Naive B cell (primary cell): ENCODE measurements around the gene TEX28. TPM values are rescaled to one million over a fixed set of nuclear protein-coding genes. Genes with fewer than 3 reads are reported as not detected.
"Not testable (repeated sequence)": the region's sequence is repeated elsewhere in the genome, so short reads cannot be mapped to it uniquely, and the experiment has no call there.

Source experiments
- ATAC-seq, 2 donors: fragments of 150-1000 bp; cut with Tn5 transposase; 2 replicates each; pipeline ENCODE4 v1.10.0; 2021; ENCODE audit warnings: low read depth in 2 of 2, mild to moderate bottlenecking in 2 of 2, moderate library complexity in 2 of 2
- DNase-seq: peaks from one replicate; pipeline ENCODE4 v3.0.0; 2022
- H3K27ac Mint-ChIP-seq, 6 donors: one replicate each; pipeline ENCODE4 v1.8.0; 2020 to 2022; ENCODE audit warnings: mild to moderate bottlenecking in 6 of 6, mixed read lengths in 6 of 6, moderate library complexity in 5 of 6, inconsistent platforms in 2 of 6
- H3K27me3 Mint-ChIP-seq, 3 donors: one replicate each; pipeline ENCODE4 v1.8.0; 2021 to 2022; ENCODE audit warnings: mixed read lengths in 3 of 3, mild to moderate bottlenecking in 1 of 3
- H3K36me3 Mint-ChIP-seq, 2 donors: one replicate each; pipeline ENCODE4 v1.8.0; 2020 to 2022; ENCODE audit warnings: mixed read lengths in 2 of 2, inconsistent platforms in 1 of 2, mild to moderate bottlenecking in 1 of 2
- H3K4me1 Mint-ChIP-seq, 3 donors: one replicate each; pipeline ENCODE4 v1.8.0; 2020 to 2022; ENCODE audit warnings: mixed read lengths in 3 of 3, inconsistent platforms in 1 of 3, mild to moderate bottlenecking in 1 of 3, moderate library complexity in 1 of 3
- H3K4me3 Mint-ChIP-seq, 8 donors: one replicate each; pipeline ENCODE4 v1.8.0; 2020 to 2022; ENCODE audit warnings: mild to moderate bottlenecking in 8 of 8, mixed read lengths in 8 of 8, moderate library complexity in 8 of 8, inconsistent platforms in 2 of 8
- H3K9me3 Mint-ChIP-seq, 7 donors: one replicate each; pipeline ENCODE4 v1.8.0; 2020 to 2022; ENCODE audit warnings: mixed read lengths in 7 of 7, mild to moderate bottlenecking in 5 of 7, inconsistent platforms in 2 of 7, moderate library complexity in 1 of 7
- polyA plus RNA-seq, 6 donors: library from polyadenylated mRNA; unstranded; fragments of 300-500 nt; fragmentation: Illumina TruSeq; gene quantifications; one replicate each; pipeline ENCODE4 v1.2.3, GENCODE V29; 2021; ENCODE audit warnings: low read depth in 6 of 6

TEX28 gene
- polyA plus RNA-seq, 6 donors from 2014 or later = not detected

DNA sequence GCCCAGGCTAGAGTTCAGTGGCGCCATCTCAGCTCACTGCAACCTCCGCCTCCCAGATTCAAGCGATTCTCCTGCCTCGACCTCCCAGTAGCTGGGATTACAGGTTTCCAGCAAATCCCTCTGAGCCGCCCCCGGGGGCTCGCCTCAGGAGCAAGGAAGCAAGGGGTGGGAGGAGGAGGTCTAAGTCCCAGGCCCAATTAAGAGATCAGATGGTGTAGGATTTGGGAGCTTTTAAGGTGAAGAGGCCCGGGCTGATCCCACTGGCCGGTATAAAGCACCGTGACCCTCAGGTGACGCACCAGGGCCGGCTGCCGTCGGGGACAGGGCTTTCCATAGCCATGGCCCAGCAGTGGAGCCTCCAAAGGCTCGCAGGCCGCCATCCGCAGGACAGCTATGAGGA is 37.6 kb downstream of the TEX28 start, which contains the start of gene OPN1MW3:
Gene OPN1MW3 (plus strand): TSS at position 301 of the 400 bp plus-strand sequence. CDS start 38 bp downstream, at position 339.
- not testable (repeated sequence) for H3K36me3 Mint-ChIP-seq, H3K9me3 Mint-ChIP-seq, H3K4me3 Mint-ChIP-seq

DNA sequence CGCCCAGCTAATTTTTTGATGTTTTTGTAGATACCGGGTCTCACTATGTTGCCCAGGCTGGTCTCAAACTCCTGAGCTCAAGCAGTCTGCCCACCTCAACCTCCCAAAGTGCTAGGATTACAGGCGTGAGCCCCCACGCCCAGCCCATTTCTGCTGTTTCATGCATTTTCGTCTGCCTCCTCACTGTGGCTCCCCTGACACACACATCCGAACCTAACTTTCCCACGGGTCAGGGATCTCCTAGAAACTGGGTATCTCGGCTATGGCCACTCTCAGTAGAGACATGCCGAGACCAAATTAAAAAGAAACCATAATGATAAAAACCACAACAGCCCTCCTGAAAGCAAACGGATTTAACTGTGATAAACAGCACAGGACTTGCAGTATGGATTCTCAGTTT is 46.8 kb downstream of the TEX28 start:
- peak overlapping the region in 1 of 6 donors; percentile 19 for H3K27ac Mint-ChIP-seq

More for the DNA sequence above, 37.6 kb downstream of the TEX28 start, which contains the start of gene OPN1MW3:
- not testable (repeated sequence) for DNase-seq, H3K27ac Mint-ChIP-seq, H3K27me3 Mint-ChIP-seq, H3K4me1 Mint-ChIP-seq, ATAC-seq

DNA sequence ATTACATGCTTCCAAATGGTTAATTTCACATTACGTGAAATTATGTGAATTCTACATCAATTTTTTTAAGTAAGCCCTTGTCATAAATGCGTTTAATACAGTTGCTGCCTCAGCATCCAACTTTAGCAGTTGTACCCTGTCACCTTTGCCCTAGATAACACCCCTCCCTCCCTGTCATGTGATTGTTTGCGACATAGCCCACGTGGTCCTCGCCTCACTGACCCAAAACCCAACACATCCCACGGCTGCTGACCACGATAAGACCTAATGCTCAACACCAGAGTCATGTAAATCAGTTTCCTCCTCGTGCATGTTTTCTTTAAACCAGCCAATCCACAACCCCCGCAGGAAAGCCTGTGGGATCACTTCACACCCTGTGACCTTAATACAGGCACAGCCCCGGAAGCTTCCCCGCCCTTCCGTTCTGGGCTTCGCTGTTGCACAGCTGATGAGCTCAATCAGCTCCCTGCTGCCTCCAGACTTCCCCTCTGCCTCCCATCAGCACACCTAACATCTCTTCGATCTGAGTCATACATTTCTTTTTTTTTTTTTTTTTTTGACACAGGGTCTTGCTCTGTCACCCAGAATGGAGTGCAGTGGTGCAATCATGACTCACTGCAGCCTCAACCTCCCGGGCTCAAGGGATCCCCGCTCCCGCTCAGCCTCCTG is 47.4 kb downstream of the TEX28 start:
- H3K27me3 Mint-ChIP-seq, H3K4me3 Mint-ChIP-seq, H3K4me1 Mint-ChIP-seq, H3K36me3 Mint-ChIP-seq, H3K9me3 Mint-ChIP-seq: not testable (repeated sequence)
- ATAC-seq (peak; percentile 91 to 92), DNase-seq (peak; percentile 50)
- H3K27ac Mint-ChIP-seq = peak overlapping the region in 1 of 6 donors; percentile 19

More for the DNA sequence above, 46.8 kb downstream of the TEX28 start:
- not testable (repeated sequence) for H3K9me3 Mint-ChIP-seq, H3K36me3 Mint-ChIP-seq, H3K27me3 Mint-ChIP-seq, DNase-seq, H3K4me1 Mint-ChIP-seq, H3K4me3 Mint-ChIP-seq, ATAC-seq

GRCh38 chrX:154239982-154240503 is 54.9 kb downstream of the TEX28 start:
- not testable (repeated sequence) for H3K4me3 Mint-ChIP-seq, H3K4me1 Mint-ChIP-seq, ATAC-seq, DNase-seq, H3K9me3 Mint-ChIP-seq, H3K36me3 Mint-ChIP-seq, H3K27me3 Mint-ChIP-seq
- peak overlapping the region in 2 of 6 donors; percentile 71 to 82 for H3K27ac Mint-ChIP-seq

GRCh38 chrX:154238939-154239559 is 55.9 kb downstream of the TEX28 start:
- H3K27me3 Mint-ChIP-seq, H3K27ac Mint-ChIP-seq, H3K9me3 Mint-ChIP-seq, DNase-seq, ATAC-seq, H3K4me3 Mint-ChIP-seq, H3K4me1 Mint-ChIP-seq, H3K36me3 Mint-ChIP-seq: not testable (repeated sequence)

GRCh38 chrX:154233620-154234019 is 61.3 kb downstream of the TEX28 start:
- ATAC-seq, H3K27ac Mint-ChIP-seq, H3K9me3 Mint-ChIP-seq, H3K36me3 Mint-ChIP-seq, H3K4me3 Mint-ChIP-seq, H3K4me1 Mint-ChIP-seq, H3K27me3 Mint-ChIP-seq, DNase-seq: not testable (repeated sequence)

DNA sequence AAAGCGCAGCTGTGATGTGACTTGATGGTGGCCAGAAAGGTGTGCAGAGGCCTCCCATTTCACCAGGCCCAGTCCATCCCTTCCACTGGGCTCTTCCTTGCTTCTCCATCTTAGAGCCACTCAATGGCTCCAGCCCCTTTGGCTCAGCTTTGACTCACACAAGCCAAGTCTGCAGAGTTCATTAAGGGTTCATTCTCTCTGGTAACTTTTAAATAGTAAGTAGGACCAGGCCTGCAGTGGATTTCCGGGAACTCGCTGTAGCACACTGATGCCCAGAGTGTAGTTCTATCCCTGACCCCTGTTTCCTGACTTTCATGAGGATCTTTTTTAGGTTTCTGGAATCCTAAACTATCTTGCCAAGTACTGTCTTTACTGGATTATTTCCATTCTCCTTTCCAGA is 63.5 kb downstream of the TEX28 start:
- H3K4me3 Mint-ChIP-seq, H3K9me3 Mint-ChIP-seq, ATAC-seq, H3K36me3 Mint-ChIP-seq, H3K27ac Mint-ChIP-seq, H3K4me1 Mint-ChIP-seq, H3K27me3 Mint-ChIP-seq, DNase-seq: not testable (repeated sequence)

DNA sequence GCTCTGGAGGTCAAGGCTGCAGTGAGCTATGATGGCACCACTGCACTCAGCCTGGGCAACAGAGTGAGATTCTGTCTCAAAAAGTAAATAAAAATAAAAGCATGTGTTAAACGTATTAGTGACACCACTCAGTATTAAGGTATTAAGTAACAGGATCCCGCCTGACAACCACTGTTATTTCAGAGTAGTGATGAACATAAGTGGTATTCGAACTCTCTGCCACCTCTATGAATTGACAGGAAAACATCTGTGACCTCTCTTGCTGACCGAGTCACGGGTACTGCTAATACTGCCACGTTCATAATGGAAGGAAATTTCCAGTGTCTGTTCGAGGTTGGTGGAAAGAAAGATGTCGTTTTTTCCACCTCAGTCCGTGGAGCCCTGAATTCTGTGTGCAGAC is 68.2 kb downstream of the TEX28 start:
- not testable (repeated sequence) for H3K27me3 Mint-ChIP-seq, ATAC-seq

GRCh38 chrX:154225292-154225691 is 69.6 kb downstream of the TEX28 start:
- not testable (repeated sequence) for H3K27ac Mint-ChIP-seq, ATAC-seq, H3K36me3 Mint-ChIP-seq, H3K4me1 Mint-ChIP-seq, H3K27me3 Mint-ChIP-seq, H3K4me3 Mint-ChIP-seq, H3K9me3 Mint-ChIP-seq, DNase-seq

More for the DNA sequence above, 68.2 kb downstream of the TEX28 start:
- not testable (repeated sequence) for H3K9me3 Mint-ChIP-seq, H3K36me3 Mint-ChIP-seq, H3K27ac Mint-ChIP-seq, H3K4me1 Mint-ChIP-seq, DNase-seq, H3K4me3 Mint-ChIP-seq

Other genes with a start within 250 kb of the TEX28 start
- gene MECP2, start 197.4 kb downstream of the TEX28 start, polyA plus RNA-seq = 10 to 100 TPM in 5 of 6 donors, 1 to 10 TPM in 1; 4.5 to 21.0 (median 12.8) TPM
- gene OPN1LW, start 150.9 kb downstream of the TEX28 start, polyA plus RNA-seq = not detected
- not detected for gene OPN1MW, start 112.5 kb downstream of the TEX28 start, polyA plus RNA-seq
- not detected for gene OPN1MW2, start 75.4 kb downstream of the TEX28 start, polyA plus RNA-seq
- under 1 TPM in 1 of 6 donors, not detected in 5; 0.13 TPM for gene OPN1MW3, start 37.5 kb downstream of the TEX28 start, polyA plus RNA-seq
- gene TKTL1, start 671 bp upstream of the TEX28 start, polyA plus RNA-seq = under 1 TPM in 5 of 6 donors, not detected in 1; 0.27 to 0.57 (median 0.38) TPM
- 100 to 1,000 TPM in 2 of 6 donors, 10 to 100 TPM in 4; 39.6 to 269 (median 78.3) TPM for gene FLNA, start 79.5 kb upstream of the TEX28 start, polyA plus RNA-seq
- 10 to 100 TPM; 25.0 to 29.6 (median 27.2) TPM for gene EMD, start 84.2 kb upstream of the TEX28 start, polyA plus RNA-seq
- 1,000 to 10,000 TPM; 3,636 to 5,147 (median 4,635) TPM for gene RPL10, start 103.3 kb upstream of the TEX28 start, polyA plus RNA-seq
- gene DNASE1L1, start 114.1 kb upstream of the TEX28 start, polyA plus RNA-seq = 10 to 100 TPM in 5 of 6 donors, 1 to 10 TPM in 1; 9.5 to 23.1 (median 14.3) TPM
- gene TAFAZZIN, start 116.4 kb upstream of the TEX28 start, polyA plus RNA-seq = 10 to 100 TPM; 31.6 to 50.2 (median 36.6) TPM
- 100 to 1,000 TPM in 1 of 6 donors, 10 to 100 TPM in 5; 81.8 to 173 (median 88.7) TPM for gene ATP6AP1, start 133.6 kb upstream of the TEX28 start, polyA plus RNA-seq
- 10 to 100 TPM; 28.4 to 44.3 (median 35.5) TPM for gene GDI1, start 142.0 kb upstream of the TEX28 start, polyA plus RNA-seq
- 10 to 100 TPM; 23.8 to 35.2 (median 28.2) TPM for gene FAM50A, start 149.0 kb upstream of the TEX28 start, polyA plus RNA-seq
- 1 to 10 TPM in 3 of 6 donors, under 1 TPM in 3; 0.68 to 1.6 (median 0.99) TPM for gene PLXNA3, start 163.2 kb upstream of the TEX28 start, polyA plus RNA-seq
- 10 to 100 TPM; 36.4 to 47.6 (median 40.9) TPM for gene LAGE3, start 184.2 kb upstream of the TEX28 start, polyA plus RNA-seq
- gene UBL4A, start 191.5 kb upstream of the TEX28 start, polyA plus RNA-seq = 10 to 100 TPM; 18.7 to 39.4 (median 33.0) TPM
- 10 to 100 TPM; 33.5 to 65.1 (median 38.0) TPM for gene SLC10A3, start 195.5 kb upstream of the TEX28 start, polyA plus RNA-seq
- gene FAM3A, start 221.1 kb upstream of the TEX28 start, polyA plus RNA-seq = 10 to 100 TPM; 13.4 to 24.1 (median 16.7) TPM